ENCODE measurements around the gene ROBO2. TPM values are rescaled to one million over a fixed set of nuclear protein-coding genes. Genes with fewer than 3 reads are reported as not detected.

ROBO2 gene
- total RNA-seq, 2 donors from 2014 or later: 0.74 to 0.88 TPM

DNA sequence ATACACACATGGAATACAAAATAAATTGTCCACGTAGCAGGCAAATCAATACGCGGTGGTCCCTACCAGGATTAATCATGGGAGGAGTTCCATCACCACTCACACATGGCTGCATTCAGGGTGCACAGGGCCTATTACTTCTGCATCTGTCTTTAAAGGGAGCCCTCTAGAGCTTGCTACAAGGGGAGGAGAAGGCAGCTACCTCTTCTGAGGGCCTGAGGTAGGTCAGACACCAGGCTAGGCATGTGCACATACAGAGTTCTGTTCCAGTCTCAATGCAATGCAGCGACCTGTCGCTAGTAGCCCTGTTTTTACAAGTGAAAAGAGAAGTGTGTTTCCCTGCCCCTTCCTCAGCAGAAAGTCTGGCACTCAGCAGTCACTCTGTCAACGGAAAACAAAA is 102.7 kb downstream of the ROBO2 start:
- no peak overlapping the region for H3K27ac ChIP-seq
- no peak overlapping the region for H3K9ac ChIP-seq (ENCODE audit: low read depth in 2 of 2, low read length in 2 of 2)
- H3K9me3 ChIP-seq: no peaks in the 10 kb centered on the region
- TF ChIP-seq, protein P1, sequence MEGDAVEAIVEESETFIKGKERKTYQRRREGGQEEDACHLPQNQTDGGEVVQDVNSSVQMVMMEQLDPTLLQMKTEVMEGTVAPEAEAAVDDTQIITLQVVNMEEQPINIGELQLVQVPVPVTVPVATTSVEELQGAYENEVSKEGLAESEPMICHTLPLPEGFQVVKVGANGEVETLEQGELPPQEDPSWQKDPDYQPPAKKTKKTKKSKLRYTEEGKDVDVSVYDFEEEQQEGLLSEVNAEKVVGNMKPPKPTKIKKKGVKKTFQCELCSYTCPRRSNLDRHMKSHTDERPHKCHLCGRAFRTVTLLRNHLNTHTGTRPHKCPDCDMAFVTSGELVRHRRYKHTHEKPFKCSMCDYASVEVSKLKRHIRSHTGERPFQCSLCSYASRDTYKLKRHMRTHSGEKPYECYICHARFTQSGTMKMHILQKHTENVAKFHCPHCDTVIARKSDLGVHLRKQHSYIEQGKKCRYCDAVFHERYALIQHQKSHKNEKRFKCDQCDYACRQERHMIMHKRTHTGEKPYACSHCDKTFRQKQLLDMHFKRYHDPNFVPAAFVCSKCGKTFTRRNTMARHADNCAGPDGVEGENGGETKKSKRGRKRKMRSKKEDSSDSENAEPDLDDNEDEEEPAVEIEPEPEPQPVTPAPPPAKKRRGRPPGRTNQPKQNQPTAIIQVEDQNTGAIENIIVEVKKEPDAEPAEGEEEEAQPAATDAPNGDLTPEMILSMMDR (IDR thresholded peaks at IDR 0.05): no peak
- H3K36me3 ChIP-seq: no peaks in the 10 kb centered on the region
- no peak for DNase-seq
- no peaks in the 10 kb centered on the region for H3K27me3 ChIP-seq
- H3K4me1 ChIP-seq: no peaks in the 10 kb centered on the region
- intact Hi-C loops (cut with DNase I): no loop called here
- no peak overlapping the region for H3K4me3 ChIP-seq

DNA sequence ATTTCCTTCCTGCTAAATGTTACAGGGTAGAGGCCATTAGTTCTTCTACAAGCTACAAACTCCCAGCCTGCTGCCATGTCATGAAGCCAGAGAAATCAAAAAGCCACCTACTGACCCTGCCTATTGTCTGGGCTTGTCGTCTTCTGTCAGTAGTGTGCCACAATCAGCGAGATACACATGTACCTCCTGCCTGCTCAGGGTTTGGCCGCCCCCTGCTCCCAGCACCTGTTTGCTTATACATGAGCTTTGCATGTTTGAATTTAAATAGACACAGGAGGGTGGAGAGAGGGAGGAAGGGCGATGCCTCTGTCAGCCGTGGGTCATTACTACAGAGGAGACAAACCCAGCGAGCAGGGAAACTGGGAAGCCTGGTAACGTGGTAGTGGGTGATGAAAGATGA is 106.1 kb downstream of the ROBO2 start:
- Histone ChIP-seq H3K9me3 (no peaks in the 10 kb centered on the region), H3K36me3 (no peaks in the 10 kb centered on the region), H3K4me3 (no peak overlapping the region), H3K27me3 (no peaks in the 10 kb centered on the region), H3K9ac (ENCODE audit: low read depth in 2 of 2, low read length in 2 of 2) (no peak overlapping the region), H3K4me1 (no peaks in the 10 kb centered on the region), H3K27ac (no peak overlapping the region)
- TF ChIP-seq, protein P1 (IDR thresholded peaks at IDR 0.05): no peak
- no peak for DNase-seq
- intact Hi-C loops (cut with DNase I): no loop called here

DNA sequence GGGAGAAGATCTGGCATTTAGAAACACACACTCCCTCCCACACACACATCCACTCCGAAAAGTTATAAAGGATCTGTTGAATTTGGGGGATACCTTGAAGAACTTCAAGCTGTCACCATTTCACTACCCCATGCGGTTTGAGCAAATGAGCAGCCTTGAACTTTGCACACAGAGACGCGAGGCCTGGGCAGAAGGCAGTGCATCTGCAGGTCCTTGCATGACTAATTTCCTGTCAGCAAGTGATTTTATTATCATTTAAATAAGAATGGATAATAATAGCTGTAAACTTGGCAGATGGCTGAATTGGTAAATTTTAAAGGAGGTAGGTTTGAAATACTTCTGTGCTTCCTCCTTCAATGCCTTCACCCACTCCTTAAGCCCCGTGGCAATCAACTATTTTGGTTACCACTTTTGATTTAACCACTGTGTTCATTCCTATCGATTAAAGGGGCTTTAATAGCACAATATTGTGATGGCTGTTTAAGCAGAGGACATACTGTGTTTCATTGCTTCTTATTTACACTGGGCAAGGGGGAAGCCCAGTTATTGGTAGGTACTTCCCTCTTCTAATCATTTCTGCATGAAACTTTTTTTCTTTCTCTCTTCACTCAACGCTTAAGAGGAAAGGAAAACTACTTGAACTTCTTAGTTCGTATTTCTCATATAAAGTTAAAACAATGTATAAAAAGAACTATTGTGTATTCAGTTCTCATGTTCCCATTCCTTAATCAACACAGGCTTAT is 108.1 kb downstream of the ROBO2 start:
- Histone ChIP-seq H3K4me3 (no peak overlapping the region), H3K36me3 (no peaks in the 10 kb centered on the region), H3K27me3 (no peaks in the 10 kb centered on the region), H3K27ac (no peak overlapping the region), H3K9me3 (no peaks in the 10 kb centered on the region), H3K9ac (ENCODE audit: low read depth in 2 of 2, low read length in 2 of 2) (no peak overlapping the region), H3K4me1 (no peaks in the 10 kb centered on the region)
- TF ChIP-seq, protein P1 (IDR thresholded peaks at IDR 0.05): no peak
- DNase-seq: no peak
- intact Hi-C loops (cut with DNase I): no loop called here

DNA sequence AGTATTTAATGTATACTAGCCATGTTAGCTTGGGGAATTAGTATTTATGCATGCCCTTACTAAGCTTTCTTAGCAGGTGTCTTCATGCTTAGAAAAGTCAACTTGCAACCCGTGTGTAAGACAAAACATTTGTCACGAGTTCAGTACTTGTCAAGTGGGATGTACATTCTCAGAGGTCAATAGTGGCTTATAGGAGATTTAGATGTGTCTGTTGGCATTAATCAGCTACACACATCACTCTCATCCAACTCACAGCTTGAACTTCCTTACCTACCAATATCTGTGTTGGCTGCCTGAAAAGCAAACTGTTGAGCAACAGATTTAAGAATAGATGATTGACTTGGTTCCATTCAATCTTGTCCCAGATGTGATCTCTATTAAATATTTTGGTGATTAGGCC is 109.5 kb downstream of the ROBO2 start:
- no peak overlapping the region for H3K9ac ChIP-seq (ENCODE audit: low read depth in 2 of 2, low read length in 2 of 2)
- no peaks in the 10 kb centered on the region for H3K36me3 ChIP-seq
- H3K4me3 ChIP-seq: no peak overlapping the region
- TF ChIP-seq, protein P1 (IDR thresholded peaks at IDR 0.05): no peak
- no peak overlapping the region for H3K27ac ChIP-seq
- intact Hi-C loops (cut with DNase I): no loop called here
- H3K9me3 ChIP-seq: no peaks in the 10 kb centered on the region
- no peaks in the 10 kb centered on the region for H3K4me1 ChIP-seq
- no peak for DNase-seq
- no peaks in the 10 kb centered on the region for H3K27me3 ChIP-seq

DNA sequence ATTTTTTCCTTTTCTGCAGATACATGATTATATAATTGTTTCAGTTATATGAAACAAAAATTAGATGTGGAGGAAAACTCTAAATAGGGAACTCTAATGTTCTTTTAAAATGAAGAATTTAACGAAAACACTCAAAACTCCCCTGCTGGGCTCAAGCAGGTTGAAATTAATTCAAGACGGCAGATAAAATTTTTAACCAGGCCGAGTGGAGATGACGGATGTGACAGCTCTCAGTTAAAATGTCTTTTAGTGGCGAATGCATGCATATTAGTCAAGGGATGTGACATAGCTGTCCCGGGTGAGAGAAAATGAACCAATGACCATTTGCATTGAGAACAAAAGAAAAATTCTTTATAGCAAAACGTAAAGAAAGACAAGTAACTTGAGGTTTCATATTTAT is 110.1 kb downstream of the ROBO2 start:
- Histone ChIP-seq H3K27ac (no peak overlapping the region), H3K4me1 (no peaks in the 10 kb centered on the region), H3K4me3 (no peak overlapping the region), H3K27me3 (no peaks in the 10 kb centered on the region), H3K9me3 (no peaks in the 10 kb centered on the region), H3K9ac (ENCODE audit: low read depth in 2 of 2, low read length in 2 of 2) (no peak overlapping the region), H3K36me3 (no peaks in the 10 kb centered on the region)
- intact Hi-C loops (cut with DNase I): no loop called here
- DNase-seq: no peak
- TF ChIP-seq, protein P1 (IDR thresholded peaks at IDR 0.05): no peak
